Stromal cell of bone marrow (primary cell): ENCODE data around the gene CD151.

Experiments
- DNase-seq: peaks from one replicate; pipeline ENCODE4 v3.0.0-alpha.2; 2012; ENCODE audit warnings: low read depth

Gene CD151

DNA sequence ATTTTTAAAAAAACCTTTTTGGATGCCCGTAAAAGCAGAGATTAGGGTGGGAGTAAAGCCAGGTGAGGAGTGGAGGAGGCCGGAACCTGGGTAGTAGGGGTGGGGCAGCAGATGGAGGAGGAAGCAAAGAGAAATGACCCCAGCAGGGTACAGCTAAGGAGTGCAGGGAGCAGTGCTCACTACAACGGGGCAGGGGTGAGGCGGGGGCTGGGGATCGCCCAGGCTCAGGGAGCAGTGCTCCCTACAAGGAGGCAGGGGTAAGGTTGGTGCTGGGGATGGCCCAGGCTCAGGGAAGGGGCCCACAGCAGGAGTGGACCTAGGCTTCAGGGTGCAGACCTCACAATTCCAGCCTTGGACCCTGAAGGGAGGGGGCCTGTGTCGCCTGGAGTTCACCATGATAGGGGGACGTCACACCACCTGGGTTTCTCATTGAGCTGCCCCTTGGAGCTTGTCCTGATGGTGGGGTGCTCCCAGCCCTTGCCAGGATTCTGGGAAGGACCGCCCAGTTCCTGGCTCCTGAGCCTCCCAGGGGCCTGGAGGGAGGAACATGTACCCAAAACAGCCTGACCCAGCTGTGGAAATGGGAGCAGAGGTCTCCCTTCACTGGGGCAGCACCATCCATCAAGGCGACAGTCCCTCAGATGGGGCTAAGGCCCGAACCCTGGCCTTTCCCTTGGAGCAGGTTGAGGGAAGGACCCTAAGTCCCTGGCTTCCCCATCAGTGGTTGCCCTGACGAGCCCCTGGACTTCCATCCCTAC is 16.9 kb upstream of the CD151 start:
- DNase-seq: no peak

DNA sequence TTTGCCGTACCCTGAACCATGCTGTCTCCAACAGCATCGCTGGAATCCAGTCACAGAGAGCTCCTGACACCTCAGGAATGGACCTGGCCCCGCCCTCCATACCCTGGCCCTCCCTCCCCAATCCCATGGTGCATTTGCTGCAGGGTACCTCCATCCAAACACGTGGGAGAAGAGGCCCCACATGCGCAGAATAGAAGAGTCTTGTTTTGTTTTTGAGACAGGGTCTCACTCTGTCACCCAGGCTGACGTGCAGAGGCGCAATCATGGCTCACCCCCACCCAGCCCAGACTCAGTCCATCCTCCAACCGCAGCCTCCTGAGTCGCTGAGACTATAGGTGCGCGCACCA is 16.3 kb upstream of the CD151 start:
- DNase-seq: no peak

DNA sequence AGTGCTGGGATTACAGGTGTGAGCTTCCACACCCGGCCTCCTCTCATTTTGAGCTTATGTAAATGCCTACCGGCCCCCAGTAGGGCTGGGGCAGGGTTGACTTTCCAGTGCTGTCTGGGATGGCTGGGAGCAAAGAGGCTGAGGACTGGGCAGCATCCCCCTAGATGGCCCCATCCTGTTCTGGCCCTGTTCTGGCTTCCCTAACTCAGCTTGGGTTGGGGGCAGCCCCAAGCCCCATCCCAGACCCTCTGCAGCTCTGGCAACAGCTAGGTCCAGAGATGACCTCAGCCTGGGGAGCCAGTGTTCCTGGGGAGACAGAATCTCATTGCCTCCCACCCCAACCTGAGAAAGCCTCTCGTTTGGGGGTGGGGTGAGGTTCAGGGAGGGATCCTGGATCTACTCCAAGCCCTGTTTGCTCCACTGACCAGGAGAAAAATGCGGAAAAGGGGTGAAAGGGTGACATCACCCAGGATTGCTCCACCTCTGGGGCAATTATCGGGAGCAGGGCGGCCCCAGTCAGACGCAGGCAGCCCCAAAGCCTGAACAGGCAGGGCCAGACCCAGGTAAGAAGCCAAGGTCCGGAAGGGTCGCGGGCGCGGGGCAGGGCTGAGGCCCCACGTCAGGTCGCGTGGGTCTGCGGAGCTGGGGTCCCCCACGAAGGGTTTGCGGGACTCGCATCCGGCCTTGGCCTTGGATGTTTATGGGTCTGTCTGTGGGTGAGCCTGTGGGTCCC is 14.2 kb upstream of the CD151 start, which contains the start of gene PNPLA2:
PNPLA2 (plus strand) TSS at position 519 of the 733 bp plus-strand sequence. CDS start 805 bp downstream, outside the sequence.
- DNase-seq: no peak

DNA sequence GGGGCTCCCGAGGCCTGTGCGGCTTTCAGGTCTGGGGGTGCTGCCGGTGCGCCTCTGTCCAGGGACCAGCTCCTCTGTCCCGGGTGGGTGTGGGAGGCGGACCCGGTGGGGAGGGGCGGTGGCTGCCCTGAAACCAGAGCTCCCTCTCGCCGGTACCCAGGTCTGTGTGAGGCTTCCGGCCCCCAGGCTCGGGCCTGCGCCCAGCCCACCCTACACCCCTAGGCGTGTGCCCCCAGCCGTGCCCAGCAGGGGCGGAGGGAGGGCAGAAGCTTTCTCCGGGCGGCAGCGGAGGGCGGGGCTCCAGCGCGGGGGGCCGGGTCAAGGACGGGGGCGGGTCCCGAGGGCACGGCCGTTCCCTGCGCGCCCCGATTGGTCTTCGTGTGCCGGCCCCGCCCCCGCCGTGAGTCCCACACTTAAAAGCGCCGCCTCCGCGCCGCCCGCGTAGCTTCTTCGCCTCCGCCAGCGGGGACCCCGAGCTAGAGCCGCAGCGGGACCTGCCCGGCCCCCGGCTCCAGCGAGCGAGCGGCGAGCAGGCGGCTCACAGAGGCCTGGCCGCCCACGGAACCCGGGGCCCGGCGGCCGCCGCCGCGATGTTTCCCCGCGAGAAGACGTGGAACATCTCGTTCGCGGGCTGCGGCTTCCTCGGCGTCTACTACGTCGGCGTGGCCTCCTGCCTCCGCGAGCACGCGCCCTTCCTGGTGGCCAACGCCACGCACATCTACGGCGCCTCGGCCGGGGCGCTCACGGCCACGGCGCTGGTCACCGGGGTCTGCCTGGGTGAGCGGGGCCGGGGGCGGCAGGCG is 13.4 kb upstream of the CD151 start:
- DNase-seq: peak; percentile 65

DNA sequence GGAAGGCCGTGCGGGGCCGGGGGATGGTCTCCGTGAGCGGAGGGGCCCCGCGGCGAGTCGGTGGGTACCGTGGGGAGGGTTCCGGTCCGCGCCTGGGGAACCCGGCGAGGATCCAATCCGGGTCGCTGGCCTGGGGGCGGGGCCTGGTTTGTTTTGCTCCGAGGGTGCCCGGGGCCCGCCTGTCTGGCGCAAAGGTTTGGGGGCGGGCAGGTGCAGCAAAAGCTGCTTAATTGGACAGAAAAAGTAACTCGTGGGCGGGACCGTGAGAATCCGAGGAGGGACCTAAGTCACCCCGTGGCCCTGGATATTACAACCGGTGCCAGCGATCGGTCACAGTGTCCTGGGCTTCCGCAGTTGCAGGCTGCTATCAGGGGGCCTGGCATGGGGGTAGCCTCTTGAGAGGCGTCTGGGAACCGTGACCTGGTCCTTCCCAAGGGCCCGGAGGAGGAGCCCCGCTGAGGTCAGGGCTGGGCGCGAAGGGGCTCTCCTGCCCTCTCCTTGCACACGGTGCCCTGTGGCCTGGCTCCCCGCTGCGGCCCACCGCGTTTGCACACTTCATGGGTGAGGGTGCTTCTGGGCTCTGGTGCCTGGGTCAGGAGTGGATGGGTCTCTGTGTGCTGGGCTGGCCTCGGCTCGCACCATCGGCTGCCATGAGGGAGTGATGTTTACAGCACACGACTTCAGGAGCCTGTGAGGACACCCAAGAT is 12.7 kb upstream of the CD151 start:
- DNase-seq: no peak

DNA sequence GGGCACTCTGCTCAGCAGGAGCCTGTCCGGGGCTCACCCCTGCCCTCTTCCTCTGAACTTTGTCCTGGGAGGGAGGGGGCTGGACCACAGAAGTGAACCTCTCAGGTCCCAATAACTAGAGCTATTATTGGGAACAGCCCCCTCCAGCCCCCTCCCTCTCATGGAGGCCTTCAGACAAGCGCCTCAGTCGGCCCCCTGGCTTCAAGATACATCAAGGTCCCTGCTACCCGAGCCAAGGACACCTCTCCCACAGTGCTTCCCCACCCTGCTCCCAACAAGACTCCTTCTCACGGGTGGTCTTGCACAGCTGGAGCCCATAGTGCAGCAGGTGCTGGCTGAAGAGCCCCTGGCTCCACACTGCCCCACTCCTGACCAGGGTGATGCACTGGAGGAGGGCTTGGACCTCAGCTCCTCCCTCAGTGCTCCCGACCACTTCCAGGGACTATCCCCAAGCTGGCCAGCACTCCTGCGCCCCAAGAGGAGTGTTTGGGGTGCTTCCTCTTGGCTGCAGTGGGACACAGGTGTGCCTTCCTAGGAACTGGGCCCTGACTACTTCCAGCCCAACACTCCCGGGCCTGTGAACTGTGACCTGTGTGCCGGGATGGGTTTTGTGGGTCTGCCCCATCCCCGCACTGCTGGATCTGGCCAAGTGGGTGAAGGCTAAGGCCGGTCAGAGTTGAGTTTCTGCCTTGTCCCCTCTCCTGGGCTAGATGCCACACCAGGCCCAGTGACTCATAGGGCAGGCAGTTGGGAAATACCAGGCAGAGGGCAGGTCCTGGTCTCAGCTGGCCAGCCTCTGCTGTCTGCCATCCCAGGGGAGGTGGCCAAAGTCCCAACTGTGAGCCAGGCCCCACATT is 11.9 kb upstream of the CD151 start:
- no peak for DNase-seq

DNA sequence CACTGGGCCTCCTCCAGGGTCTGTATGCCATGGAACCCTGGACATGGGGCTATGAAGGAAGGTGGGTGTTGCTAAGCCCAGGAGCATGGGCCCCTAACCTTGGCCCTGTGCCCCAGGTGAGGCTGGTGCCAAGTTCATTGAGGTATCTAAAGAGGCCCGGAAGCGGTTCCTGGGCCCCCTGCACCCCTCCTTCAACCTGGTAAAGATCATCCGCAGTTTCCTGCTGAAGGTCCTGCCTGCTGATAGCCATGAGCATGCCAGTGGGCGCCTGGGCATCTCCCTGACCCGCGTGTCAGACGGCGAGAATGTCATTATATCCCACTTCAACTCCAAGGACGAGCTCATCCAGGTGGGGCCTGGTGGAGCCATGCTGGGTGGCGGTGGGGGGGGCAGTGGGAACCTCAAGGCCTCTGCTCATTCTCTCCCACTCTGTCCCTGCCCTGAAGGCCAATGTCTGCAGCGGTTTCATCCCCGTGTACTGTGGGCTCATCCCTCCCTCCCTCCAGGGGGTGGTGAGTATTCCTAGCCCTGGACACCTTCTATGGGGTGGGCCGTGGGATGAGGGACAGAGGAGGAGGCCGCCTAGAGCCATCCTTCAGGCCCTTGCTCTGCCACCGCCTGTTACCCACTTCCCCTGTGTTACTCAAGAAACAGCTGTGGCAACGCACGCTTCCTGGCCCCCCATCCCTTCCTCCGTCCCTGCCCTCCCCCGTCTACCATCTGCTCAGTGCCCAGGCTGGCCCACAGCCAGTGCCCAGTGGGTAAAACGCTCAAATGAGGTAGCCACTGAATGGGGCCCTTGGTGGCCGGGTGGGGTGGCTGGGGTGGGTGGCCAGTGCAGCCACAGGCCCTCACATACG is 11.0 kb upstream of the CD151 start:
- DNase-seq: no peak

DNA sequence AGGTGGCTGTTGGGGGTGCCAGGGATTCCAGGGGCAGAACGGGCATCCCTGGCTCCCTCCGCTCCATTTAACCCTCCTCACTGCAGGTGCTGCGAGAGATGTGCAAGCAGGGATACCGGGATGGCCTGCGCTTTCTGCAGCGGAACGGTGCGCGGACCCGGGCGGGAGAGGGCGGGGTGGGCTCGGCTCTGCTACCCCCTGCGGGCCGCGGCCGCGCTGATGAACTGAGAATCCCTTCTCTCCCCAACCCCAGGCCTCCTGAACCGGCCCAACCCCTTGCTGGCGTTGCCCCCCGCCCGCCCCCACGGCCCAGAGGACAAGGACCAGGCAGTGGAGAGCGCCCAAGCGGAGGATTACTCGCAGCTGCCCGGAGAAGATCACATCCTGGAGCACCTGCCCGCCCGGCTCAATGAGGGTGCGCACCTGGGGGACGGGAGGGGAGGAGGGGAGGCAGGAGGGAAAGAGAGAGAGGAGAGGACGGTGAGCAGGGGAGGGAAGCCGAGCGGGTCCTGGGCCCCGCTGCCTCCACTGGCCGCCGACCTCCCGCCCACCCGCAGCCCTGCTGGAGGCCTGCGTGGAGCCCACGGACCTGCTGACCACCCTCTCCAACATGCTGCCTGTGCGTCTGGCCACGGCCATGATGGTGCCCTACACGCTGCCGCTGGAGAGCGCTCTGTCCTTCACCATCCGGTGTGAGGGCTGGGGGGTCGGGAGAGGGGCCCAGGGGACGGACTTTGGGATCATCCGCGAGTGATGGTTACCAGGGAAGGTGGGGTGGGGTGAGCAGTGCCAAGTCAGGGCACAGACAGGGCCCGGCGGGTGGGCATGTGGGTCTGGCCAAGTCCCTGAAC is 9.1 kb upstream of the CD151 start:
- DNase-seq: no peak

DNA sequence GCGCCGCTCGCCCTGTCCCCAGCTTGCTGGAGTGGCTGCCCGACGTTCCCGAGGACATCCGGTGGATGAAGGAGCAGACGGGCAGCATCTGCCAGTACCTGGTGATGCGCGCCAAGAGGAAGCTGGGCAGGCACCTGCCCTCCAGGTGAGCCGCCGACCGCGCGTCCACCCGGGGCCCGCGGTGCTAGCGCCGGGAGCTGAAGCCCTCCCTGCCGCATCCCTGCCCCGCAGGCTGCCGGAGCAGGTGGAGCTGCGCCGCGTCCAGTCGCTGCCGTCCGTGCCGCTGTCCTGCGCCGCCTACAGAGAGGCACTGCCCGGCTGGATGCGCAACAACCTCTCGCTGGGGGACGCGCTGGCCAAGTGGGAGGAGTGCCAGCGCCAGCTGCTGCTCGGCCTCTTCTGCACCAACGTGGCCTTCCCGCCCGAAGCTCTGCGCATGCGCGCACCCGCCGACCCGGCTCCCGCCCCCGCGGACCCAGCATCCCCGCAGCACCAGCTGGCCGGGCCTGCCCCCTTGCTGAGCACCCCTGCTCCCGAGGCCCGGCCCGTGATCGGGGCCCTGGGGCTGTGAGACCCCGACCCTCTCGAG is 8.4 kb upstream of the CD151 start:
- no peak for DNase-seq

DNA sequence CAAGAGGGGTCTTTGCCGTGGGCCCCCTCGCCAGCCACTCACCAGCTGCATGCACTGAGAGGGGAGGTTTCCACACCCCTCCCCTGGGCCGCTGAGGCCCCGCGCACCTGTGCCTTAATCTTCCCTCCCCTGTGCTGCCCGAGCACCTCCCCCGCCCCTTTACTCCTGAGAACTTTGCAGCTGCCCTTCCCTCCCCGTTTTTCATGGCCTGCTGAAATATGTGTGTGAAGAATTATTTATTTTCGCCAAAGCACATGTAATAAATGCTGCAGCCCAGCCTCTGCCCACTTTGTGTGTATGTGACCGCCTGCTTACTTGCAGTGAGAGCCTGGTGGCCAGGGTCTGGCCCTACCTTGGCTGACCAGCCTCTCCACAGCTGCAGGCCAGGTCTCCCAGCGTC is 7.8 kb upstream of the CD151 start:
- no peak for DNase-seq

DNA sequence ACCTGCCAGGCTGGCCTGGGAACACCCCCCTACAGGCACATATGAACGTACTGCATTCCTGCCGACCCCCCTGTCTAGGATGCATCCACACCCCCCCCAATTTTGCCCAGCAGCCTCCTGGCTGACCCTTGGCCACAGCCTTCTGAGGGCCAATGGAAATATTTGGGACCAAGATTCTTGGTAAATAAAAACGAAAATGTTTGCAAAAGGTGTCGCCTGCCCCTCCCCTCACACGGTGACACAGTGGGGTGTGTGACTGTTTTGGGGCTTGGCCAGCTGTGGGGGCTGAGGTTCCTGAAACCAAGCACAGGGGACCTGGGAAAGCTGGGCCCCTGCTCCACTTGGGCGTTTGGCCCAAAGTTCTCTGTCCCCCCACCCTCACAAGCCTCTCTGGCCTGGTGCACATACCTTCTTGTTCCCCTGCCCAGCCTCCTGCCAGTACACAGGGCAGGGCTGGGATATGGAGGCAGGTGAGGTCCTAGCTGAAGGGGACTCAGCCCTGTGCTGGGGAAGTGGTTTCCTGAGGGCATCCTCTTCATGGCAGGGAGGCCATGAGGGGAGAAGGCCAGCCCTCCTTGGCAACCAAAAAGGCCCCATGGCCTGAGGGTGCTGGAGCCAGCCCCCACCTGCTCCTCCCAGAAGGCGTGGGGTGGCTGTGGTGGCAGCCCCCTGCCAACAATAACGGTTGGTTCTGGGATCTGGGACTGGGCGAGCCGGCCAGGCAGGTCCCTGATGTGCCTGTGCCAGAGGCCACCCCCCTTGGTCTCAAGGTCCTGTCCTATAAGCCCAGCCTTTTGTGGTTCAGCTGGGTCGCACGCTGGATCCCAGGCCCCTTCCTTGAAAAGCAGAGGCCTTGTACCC is 7.2 kb upstream of the CD151 start:
- DNase-seq: no peak

DNA sequence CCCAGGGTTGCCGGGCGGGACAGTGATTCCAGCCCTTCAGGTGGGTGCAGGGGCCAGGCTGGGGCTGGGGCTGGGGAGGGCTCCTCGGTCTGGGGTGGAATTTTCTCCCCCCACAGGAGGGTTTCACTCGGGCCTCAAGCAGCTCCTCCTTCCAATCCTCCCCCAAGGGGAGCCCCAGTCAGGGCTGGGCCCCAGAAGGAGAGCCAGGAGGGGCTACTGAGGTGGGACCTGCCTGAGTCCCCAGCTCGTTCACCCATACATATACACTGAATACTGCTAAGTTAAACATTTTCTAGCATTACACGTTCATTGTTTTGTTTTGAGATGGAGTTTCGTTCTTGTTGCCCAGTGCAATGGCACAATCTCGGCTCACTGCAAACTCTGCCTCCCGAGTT is 6.5 kb upstream of the CD151 start:
- no peak for DNase-seq

DNA sequence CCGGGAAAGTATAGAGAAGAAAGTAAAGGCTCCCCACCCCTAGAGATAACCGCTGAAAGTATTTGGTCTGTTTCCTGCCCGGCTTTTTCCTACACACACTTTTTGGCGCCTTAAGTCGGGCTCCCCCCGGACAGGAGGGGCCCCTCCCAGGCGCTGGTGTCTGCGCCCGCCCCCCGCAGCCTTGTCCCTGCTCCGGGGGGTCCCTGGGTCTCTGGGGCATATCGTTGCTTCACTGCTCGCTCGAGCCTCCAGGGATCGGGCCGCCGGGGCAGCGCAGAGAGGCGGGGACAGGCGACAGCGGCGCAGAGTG is 6.0 kb upstream of the CD151 start:
- no peak for DNase-seq

DNA sequence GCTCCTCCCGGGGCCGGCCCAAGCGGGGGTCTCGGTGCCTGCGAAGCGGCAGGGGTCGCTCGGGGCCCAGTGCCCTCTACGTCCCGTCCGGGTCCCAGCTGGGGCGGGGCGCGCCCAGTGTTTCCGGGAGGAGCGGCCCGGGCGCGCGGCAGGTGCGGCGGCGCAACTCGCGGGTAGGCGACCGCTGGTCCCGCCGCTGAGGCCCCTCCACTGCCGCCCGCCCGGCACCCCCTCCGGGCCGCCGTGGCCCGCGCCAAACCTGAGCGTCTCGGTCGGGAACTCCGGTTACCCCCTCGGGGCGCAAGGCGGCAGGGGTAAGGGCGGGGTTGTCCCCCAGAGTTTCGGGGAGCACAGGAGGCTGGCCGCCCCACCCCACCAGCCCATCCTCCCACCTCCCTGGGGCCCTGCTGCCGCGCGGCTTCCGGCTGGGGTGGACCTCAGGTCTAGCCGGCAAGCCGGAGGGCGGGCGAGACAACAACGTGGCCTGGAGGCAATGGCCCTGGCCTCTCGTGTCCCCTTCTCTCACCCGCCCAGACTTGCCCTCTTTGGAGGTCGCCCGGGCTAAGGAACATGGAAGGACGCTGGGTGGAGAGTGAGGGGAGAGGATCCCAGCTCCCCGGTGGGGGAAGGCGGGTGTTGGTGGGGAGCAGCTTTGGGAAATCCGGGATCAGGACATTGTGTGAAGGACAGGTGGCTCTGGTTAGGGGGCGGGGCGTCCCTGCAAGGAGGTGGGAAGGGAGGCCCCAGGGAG is 5.4 kb upstream of the CD151 start:
- no peak for DNase-seq

DNA sequence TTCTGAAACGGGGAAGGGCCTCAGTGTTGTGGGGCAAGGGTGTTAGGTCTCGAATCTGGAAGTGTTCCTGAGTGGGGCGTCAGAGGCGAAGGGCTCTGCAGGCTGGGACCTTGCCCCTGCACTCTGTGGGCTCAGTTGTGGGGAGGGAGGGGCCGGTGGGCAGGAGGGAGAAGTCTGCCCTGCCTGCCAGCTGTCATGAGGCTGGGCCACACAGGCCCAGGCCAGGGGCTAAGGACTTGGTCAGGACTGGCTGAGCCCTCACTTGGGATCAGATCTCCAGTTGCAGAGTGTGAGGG is 4.9 kb upstream of the CD151 start, which contains the start of gene CRACR2B:
CRACR2B (plus strand) TSS at position 23 of the 296 bp plus-strand sequence. CDS start 689 bp downstream, outside the sequence.
- no peak for DNase-seq

DNA sequence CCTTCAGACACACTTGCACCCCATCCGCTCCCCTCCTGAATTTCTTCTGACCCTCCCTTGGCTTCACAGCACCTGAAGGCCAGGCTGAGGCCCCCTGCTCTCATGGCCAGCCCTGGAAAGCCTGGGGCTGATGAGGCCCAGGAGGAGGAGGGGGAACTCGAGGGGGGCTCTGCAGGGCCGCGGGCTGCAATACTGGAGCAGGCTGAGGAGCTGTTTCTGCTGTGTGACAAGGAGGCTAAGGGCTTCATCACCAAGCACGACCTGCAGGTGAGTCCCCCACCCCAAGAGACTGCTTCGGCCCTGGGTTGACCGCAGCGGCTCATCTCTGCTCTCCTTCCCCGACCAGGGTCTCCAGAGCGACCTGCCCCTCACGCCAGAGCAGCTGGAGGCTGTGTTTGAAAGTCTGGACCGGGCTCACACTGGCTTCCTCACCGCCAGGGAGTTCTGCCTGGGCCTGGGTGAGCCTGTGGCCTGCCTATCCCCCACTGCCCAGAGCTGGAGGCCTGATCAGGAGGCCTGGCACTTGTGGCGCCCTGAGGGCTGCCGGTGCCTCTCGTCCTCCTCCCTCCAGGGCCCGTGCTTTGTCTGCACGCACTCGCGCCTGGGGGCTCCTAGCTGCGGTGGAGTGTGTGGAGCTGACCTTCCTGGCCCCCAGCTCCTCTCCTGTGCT is 4.1 kb upstream of the CD151 start:
- no peak for DNase-seq
